Lung (tissue), 12 donors: Measurements from ENCODE around the gene CARD16. TPM values are rescaled to one million over a fixed set of nuclear protein-coding genes. Genes with fewer than 3 reads are reported as not detected.

Source experiments
- ATAC-seq: fragments of 200-7000 bp; cut with Tn5 transposase; one replicate; pipeline ENCODE4 v1.9.1; 2020; ENCODE audit warnings: moderate number of reproducible peaks; ENCODE audit not compliant: insufficient read depth, low FRiP score
- DNase-seq, 3 donors: peaks; one replicate each; pipeline ENCODE4 v3.0.0-alpha.2; 2013 to 2017
- H3K27ac ChIP-seq, 2 donors: one replicate each; pipeline ENCODE4 v1.5.1; 2013; ENCODE audit warnings: mild to moderate bottlenecking in 2 of 2, moderate library complexity in 2 of 2, control low read depth in 1 of 2, inconsistent platforms in 1 of 2, low read depth in 1 of 2, low read length in 1 of 2
- H3K27me3 ChIP-seq, 3 donors: one replicate each; pipeline ENCODE4 v1.5.1; 2013; ENCODE audit warnings: low read length in 2 of 3; ENCODE audit not compliant: control insufficient read depth in 3 of 3, insufficient read depth in 3 of 3
- H3K36me3 ChIP-seq, 4 donors: one replicate each; pipeline ENCODE4 v1.5.1; 2013; ENCODE audit warnings: low read length in 4 of 4, mild to moderate bottlenecking in 1 of 4, moderate library complexity in 1 of 4; ENCODE audit not compliant: control insufficient read depth in 4 of 4, insufficient read depth in 4 of 4
- H3K4me1 ChIP-seq, 5 donors: one replicate each; pipeline ENCODE4 v1.5.1; 2013; ENCODE audit warnings: low read length in 5 of 5, mild to moderate bottlenecking in 2 of 5, moderate library complexity in 1 of 5; ENCODE audit not compliant: control insufficient read depth in 5 of 5, insufficient read depth in 5 of 5
- H3K4me3 ChIP-seq: one replicate; pipeline ENCODE4 v1.5.1; 2013; ENCODE audit warnings: mild to moderate bottlenecking, control low read depth, moderate library complexity
- H3K9ac ChIP-seq, 2 donors: one replicate each; pipeline ENCODE4 v1.5.1; 2013; ENCODE audit warnings: low read length in 2 of 2, control low read depth in 1 of 2; ENCODE audit not compliant: insufficient read depth in 1 of 2
- H3K9me3 ChIP-seq, 4 donors: one replicate each; pipeline ENCODE4 v1.5.1; 2013; ENCODE audit warnings: low read length in 3 of 4, mild to moderate bottlenecking in 1 of 4, moderate library complexity in 1 of 4; ENCODE audit not compliant: control insufficient read depth in 4 of 4, insufficient read depth in 3 of 4
- WGBS, 2 donors: extraction: QIAGEN DNeasy Blood & Tissue Kit; methylation state at CpG; one replicate each; pipeline ENCODE4 v1.1.7; 2013; 5-methylcytosine and 5-hydroxymethylcytosine counted together
- polyA plus RNA-seq, 2 donors: library from polyadenylated mRNA; stranded (reverse); fragments of 200-250 nt; gene quantifications; one replicate each; pipeline ENCODE4 v1.2.1, GENCODE V29; 2013
- total RNA-seq, 2 donors: library from RNA; depleted of rRNA in 1 of 2; stranded (reverse); fragments of >200 nt in 1 of 2; gene quantifications; one replicate each; pipeline ENCODE4 v1.2.1, GENCODE V29; 2014 to 2021
- TF ChIP-seq, protein P1 (sequence below): IDR thresholded peaks from 2 replicates; pipeline ENCODE4 v1.5.1; 2012; ENCODE audit warnings: mild to moderate bottlenecking; ENCODE audit errors: control extremely low read depth, extremely low read depth
- donor health status: control.
- donor health status: control.
- donor health status: Bipolar disorder and iron deficiency.
- donor health status: healthy.
- donor health status: DM: yes; HTN: yes; CAD: no.

The CARD16 gene
- total and polyA plus RNA-seq, 4 donors = 31.6 to 169 (median 63.1) TPM

DNA sequence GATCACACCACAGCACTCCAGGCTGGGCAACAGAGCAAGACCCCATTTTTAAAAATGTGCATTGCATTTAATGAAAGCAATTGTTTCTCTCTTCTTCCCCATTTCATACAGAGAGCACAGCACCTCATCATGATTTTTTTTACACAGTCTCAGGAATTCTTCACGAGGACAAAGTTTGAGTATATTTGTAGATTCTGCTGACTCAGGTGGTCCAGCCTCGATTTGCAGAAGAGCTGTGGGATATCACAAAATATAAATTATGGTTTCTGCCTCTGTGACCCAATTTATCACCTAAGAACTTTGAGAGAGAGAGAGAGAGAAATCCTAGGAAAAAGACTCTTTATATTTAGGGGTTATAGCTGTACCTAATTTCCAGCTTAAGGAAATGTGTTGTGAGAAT lies 42.0 kb downstream of the CARD16 start:
- ATAC-seq = no peak
- TF ChIP-seq, protein P1, sequence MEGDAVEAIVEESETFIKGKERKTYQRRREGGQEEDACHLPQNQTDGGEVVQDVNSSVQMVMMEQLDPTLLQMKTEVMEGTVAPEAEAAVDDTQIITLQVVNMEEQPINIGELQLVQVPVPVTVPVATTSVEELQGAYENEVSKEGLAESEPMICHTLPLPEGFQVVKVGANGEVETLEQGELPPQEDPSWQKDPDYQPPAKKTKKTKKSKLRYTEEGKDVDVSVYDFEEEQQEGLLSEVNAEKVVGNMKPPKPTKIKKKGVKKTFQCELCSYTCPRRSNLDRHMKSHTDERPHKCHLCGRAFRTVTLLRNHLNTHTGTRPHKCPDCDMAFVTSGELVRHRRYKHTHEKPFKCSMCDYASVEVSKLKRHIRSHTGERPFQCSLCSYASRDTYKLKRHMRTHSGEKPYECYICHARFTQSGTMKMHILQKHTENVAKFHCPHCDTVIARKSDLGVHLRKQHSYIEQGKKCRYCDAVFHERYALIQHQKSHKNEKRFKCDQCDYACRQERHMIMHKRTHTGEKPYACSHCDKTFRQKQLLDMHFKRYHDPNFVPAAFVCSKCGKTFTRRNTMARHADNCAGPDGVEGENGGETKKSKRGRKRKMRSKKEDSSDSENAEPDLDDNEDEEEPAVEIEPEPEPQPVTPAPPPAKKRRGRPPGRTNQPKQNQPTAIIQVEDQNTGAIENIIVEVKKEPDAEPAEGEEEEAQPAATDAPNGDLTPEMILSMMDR = no peak
- Histone ChIP-seq H3K9me3 (no peaks in the 10 kb centered on the region), H3K36me3 (no peaks in the 10 kb centered on the region), H3K9ac (no peak overlapping the region), H3K27ac (no peak overlapping the region), H3K27me3 (no peaks in the 10 kb centered on the region), H3K4me1 (peaks cover 0 to 2% (median 0%) of the 10 kb centered on the region in 5 donors), H3K4me3 (no peak overlapping the region)
- no peak for DNase-seq
- 79 to 85% methylated on average over 2 of the region's 2 CpGs for WGBS, 2 donors

DNA sequence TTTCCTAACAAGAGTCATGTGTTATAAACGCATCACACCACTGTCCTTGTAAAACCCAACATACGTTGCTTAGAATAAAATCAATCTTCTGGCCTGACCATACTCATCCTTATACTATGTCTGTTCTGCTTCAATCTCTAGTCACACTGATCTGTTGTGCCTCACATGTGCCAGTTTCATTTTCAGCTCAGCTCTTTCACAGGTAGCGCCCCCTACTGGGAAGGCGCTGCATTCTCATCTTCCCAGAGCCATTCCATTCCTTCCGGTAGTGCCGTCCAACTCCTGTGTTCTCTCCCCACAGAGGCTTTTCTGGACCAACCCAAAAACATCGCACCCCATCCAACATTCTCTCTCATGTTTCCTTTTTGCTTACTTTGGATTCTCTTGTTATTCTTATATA lies 44.3 kb downstream of the CARD16 start:
- Histone ChIP-seq H3K9ac (no peak overlapping the region), H3K27ac (no peak overlapping the region), H3K27me3 (no peaks in the 10 kb centered on the region), H3K36me3 (no peaks in the 10 kb centered on the region), H3K4me3 (no peak overlapping the region), H3K9me3 (no peaks in the 10 kb centered on the region), H3K4me1 (peaks cover 0 to 2% (median 0%) of the 10 kb centered on the region in 5 donors)
- TF ChIP-seq, protein P1 = peak; percentile 63
- ATAC-seq = peak; percentile 19
- no peak for DNase-seq
- 86 to 92% methylated on average over 7 of the region's 7 CpGs for WGBS, 2 donors

DNA sequence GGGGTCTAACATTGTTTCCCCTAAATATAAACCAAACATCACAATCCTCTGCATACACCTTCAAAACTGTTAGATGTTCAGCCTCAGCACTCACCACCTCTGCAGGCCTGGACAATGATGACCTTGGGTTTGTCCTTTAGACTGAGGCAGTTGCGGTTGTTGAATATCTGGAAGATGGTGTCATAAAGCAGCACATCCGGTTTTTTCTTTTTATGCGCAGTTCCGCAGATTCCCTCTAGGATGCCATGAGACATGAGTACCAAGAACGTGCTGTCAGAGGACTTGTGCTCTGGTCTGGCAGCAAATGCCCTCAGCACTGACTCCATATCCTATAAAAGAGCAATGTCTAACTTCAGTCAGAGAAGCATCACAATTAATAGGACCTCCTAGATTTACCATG lies 45.0 kb downstream of the CARD16 start:
- H3K4me3 ChIP-seq = no peak overlapping the region
- TF ChIP-seq, protein P1 = no peak
- H3K27ac ChIP-seq = no peak overlapping the region
- H3K9ac ChIP-seq = no peak overlapping the region
- H3K36me3 ChIP-seq = no peaks in the 10 kb centered on the region
- 90 to 93% methylated on average over 5 of the region's 5 CpGs for WGBS, 2 donors
- DNase-seq (no peak), ATAC-seq (no peak)
- H3K4me1 ChIP-seq = no peaks in the 10 kb centered on the region
- no peaks in the 10 kb centered on the region for H3K27me3 ChIP-seq
- H3K9me3 ChIP-seq = no peaks in the 10 kb centered on the region

DNA sequence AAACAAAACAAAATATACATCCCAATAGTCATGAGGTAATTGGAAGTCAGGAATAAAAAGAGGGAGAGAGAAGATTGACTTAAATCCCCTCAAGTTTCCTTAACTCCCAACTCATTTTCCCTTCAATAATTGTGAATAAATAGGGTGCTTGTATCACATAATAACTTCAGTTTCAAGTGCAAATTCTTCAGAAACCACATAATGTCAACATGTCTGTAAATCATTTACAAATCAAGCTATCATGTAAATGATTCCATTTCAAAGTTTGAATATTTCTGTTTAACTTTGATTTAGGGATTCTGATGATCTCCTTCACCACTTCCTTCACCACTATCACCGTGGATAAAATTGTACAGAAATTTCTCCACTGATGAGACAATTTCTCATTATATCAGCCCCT lies 45.4 kb downstream of the CARD16 start:
- H3K4me3 ChIP-seq = no peak overlapping the region
- no peak overlapping the region for H3K9ac ChIP-seq
- no peaks in the 10 kb centered on the region for H3K36me3 ChIP-seq
- H3K27me3 ChIP-seq = no peaks in the 10 kb centered on the region
- TF ChIP-seq, protein P1 = no peak
- H3K4me1 ChIP-seq = no peaks in the 10 kb centered on the region
- ATAC-seq (no peak), DNase-seq (no peak)
- 57 to 70% methylated on average over 1 of the region's 1 CpG for WGBS, 2 donors
- H3K27ac ChIP-seq = no peak overlapping the region
- no peaks in the 10 kb centered on the region for H3K9me3 ChIP-seq
